Tibial nerve (tissue), 4 donors: ENCODE results near the gene TTC31.

Experiments
- EP300 ChIP-seq, 2 donors: sonication (generic); formaldehyde crosslinking; IDR thresholded peaks; one replicate each; pipeline ENCODE4 v1.6.1; 2017; ENCODE audit warnings: antibody characterized with exemption in 2 of 2, mild to moderate bottlenecking in 1 of 2
- POLR2A ChIP-seq, 2 donors: fragments of 450-650 bp; IDR thresholded peaks; one replicate each; pipeline ENCODE4 v1.6.1; 2017; ENCODE audit warnings: antibody characterized with exemption in 2 of 2, mild to moderate bottlenecking in 2 of 2, moderate library complexity in 2 of 2
- TF ChIP-seq, protein P1 (sequence below), 5 experiments: fragments of 200-600 bp in 3 of 5; fragments of 450-650 bp in 2 of 5; sonication (generic) in 3 of 5; IDR thresholded peaks; one replicate each; pipeline ENCODE4 v1.5.1; 2016 to 2019; ENCODE audit warnings: antibody characterized with exemption in 5 of 5, mild to moderate bottlenecking in 3 of 5, moderate library complexity in 2 of 5

DNA sequence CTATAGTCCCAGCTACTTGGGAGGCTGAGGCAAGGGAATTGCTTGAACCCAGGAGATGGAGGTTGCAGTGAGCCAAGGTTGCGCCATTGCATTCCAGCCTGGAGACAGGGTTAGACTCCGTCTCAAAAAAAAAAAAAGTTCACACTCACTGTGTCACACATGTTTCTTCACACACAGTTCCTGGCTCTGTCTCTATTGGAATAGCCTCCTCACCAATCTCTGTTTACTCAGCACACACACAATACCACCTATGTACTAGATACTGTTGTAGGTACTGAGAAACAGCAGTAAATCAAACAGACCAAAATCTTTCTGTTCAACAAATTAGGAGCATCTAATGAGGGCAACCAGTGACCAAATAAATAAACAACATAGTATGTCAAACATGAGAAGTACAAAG, 3.3 kb downstream of the TTC31 start:
- TF ChIP-seq, protein P1, sequence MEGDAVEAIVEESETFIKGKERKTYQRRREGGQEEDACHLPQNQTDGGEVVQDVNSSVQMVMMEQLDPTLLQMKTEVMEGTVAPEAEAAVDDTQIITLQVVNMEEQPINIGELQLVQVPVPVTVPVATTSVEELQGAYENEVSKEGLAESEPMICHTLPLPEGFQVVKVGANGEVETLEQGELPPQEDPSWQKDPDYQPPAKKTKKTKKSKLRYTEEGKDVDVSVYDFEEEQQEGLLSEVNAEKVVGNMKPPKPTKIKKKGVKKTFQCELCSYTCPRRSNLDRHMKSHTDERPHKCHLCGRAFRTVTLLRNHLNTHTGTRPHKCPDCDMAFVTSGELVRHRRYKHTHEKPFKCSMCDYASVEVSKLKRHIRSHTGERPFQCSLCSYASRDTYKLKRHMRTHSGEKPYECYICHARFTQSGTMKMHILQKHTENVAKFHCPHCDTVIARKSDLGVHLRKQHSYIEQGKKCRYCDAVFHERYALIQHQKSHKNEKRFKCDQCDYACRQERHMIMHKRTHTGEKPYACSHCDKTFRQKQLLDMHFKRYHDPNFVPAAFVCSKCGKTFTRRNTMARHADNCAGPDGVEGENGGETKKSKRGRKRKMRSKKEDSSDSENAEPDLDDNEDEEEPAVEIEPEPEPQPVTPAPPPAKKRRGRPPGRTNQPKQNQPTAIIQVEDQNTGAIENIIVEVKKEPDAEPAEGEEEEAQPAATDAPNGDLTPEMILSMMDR (IDR thresholded peaks at IDR 0.05) = no peak
- TF ChIP-seq EP300 (IDR thresholded peaks at IDR 0.05) (no peak), POLR2A (IDR thresholded peaks at IDR 0.05) (no peak)
